SK-N-SH treated with all-trans-retinoic acid at 6 μM for 48 hours (cell line): ENCODE measurements around the gene GPC6.

Experiments used
- ATAC-seq: fragments of 200-7000 bp; cut with Tn5 transposase; 3 replicates; pipeline ENCODE4 v1.9.1; 2020; ENCODE audit warnings: mild to moderate bottlenecking, moderate library complexity
- ARNTL ChIP-seq: fragments of 450-650 bp; formaldehyde crosslinking; IDR thresholded peaks from 2 replicates; pipeline ENCODE4 v1.5.0; 2020; ENCODE audit warnings: low read depth, mild to moderate bottlenecking, moderate library complexity, borderline replicate concordance
- BACH2 ChIP-seq: fragments of 250-450 bp; sonication (Bioruptor Pico); IDR thresholded peaks from 2 replicates; pipeline ENCODE4 v1.9.0; 2021; ENCODE audit warnings: mild to moderate bottlenecking, borderline replicate concordance
- CSDC2 ChIP-seq: fragments of 250-450 bp; sonication (Bioruptor Pico); IDR thresholded peaks from 2 replicates; pipeline ENCODE4 v1.5.0; 2020; ENCODE audit warnings: mild to moderate bottlenecking, moderate library complexity
- ESRRG ChIP-seq: fragments of 250-450 bp; sonication (Bioruptor Pico); IDR thresholded peaks from 2 replicates; pipeline ENCODE4 v1.6.1; 2021; ENCODE audit warnings: mild to moderate bottlenecking
- GLIS3 ChIP-seq: fragments of 250-450 bp; sonication (Bioruptor Pico); IDR thresholded peaks from 2 replicates; pipeline ENCODE4 v1.5.0; 2020; ENCODE audit warnings: mild to moderate bottlenecking, moderate library complexity
- ISL1 ChIP-seq: fragments of 250-450 bp; sonication (Bioruptor Pico); IDR thresholded peaks from 2 replicates; pipeline ENCODE4 v2.1.2; 2022; ENCODE audit warnings: mild to moderate bottlenecking, moderate library complexity
- OSR1 ChIP-seq: fragments of 250-450 bp; sonication (Bioruptor Pico); IDR thresholded peaks from 2 replicates; pipeline ENCODE4 v1.8.0; 2022; ENCODE audit warnings: moderate library complexity, mild to moderate bottlenecking, inconsistent platforms
- PPARA ChIP-seq: fragments of 250-450 bp; sonication (Bioruptor Pico); IDR thresholded peaks from 2 replicates; pipeline ENCODE4 v1.5.0; 2020; ENCODE audit warnings: mild to moderate bottlenecking, borderline replicate concordance
- RARB ChIP-seq: fragments of 250-450 bp; sonication (Bioruptor Pico); IDR thresholded peaks from 2 replicates; pipeline ENCODE4 v1.8.0; 2021; ENCODE audit warnings: mild to moderate bottlenecking, moderate library complexity
- TCF4 ChIP-seq: fragments of 250-450 bp; sonication (Bioruptor Pico); IDR thresholded peaks from 2 replicates; pipeline ENCODE4 v1.8.0; 2021; ENCODE audit warnings: mild to moderate bottlenecking, moderate library complexity, borderline replicate concordance
- TOX ChIP-seq: fragments of 250-450 bp; sonication (Bioruptor Pico); IDR thresholded peaks from 2 replicates; pipeline ENCODE4 v1.8.0; 2021; ENCODE audit warnings: mild to moderate bottlenecking, moderate library complexity, borderline replicate concordance
- ZC3H10 ChIP-seq: fragments of 250-450 bp; sonication (Bioruptor Pico); IDR thresholded peaks from 2 replicates; pipeline ENCODE4 v1.5.1; 2021; ENCODE audit warnings: mild to moderate bottlenecking, moderate library complexity
- ZFP3 ChIP-seq: fragments of 250-450 bp; sonication (Bioruptor Pico); IDR thresholded peaks from 2 replicates; pipeline ENCODE4 v1.5.0; 2020; ENCODE audit warnings: mild to moderate bottlenecking, moderate library complexity
- ZFP30 ChIP-seq: fragments of 450-650 bp; formaldehyde crosslinking; IDR thresholded peaks from 2 replicates; pipeline ENCODE4 v1.5.0; 2022; ENCODE audit warnings: mild to moderate bottlenecking, moderate library complexity
- ZNF565 ChIP-seq: fragments of 450-650 bp; formaldehyde crosslinking; conservative IDR thresholded peaks from 2 replicates; pipeline ENCODE4 v1.5.0; 2020; ENCODE audit warnings: low read depth, mild to moderate bottlenecking, moderate library complexity
- ZNF70 ChIP-seq: fragments of 450-650 bp; formaldehyde crosslinking; IDR thresholded peaks from 2 replicates; pipeline ENCODE4 v1.5.0; 2020; ENCODE audit warnings: mild to moderate bottlenecking, moderate library complexity
- TF ChIP-seq, protein P1 (sequence below): fragments of 250-450 bp; sonication (Bioruptor Pico); IDR thresholded peaks from 2 replicates; pipeline ENCODE4 v1.5.1; 2021; ENCODE audit warnings: mild to moderate bottlenecking, moderate library complexity
- TF ChIP-seq, protein P2 (sequence below): fragments of 250-450 bp; sonication (Bioruptor Pico); IDR thresholded peaks from 2 replicates; pipeline ENCODE4 v1.5.1; 2020; ENCODE audit warnings: low read depth, mild to moderate bottlenecking, moderate library complexity
- TF ChIP-seq, protein P3 (sequence below): fragments of 250-450 bp; sonication (Bioruptor Pico); IDR thresholded peaks from 2 replicates; pipeline ENCODE4 v1.8.0; 2020; ENCODE audit warnings: mild to moderate bottlenecking, moderate library complexity, borderline replicate concordance
- TF ChIP-seq, protein P4 (sequence below): fragments of 250-450 bp; sonication (Bioruptor Pico); IDR thresholded peaks from 2 replicates; pipeline ENCODE4 v1.8.0; 2021; ENCODE audit warnings: low read depth, mild to moderate bottlenecking, moderate library complexity, borderline replicate concordance

GPC6 gene

DNA sequence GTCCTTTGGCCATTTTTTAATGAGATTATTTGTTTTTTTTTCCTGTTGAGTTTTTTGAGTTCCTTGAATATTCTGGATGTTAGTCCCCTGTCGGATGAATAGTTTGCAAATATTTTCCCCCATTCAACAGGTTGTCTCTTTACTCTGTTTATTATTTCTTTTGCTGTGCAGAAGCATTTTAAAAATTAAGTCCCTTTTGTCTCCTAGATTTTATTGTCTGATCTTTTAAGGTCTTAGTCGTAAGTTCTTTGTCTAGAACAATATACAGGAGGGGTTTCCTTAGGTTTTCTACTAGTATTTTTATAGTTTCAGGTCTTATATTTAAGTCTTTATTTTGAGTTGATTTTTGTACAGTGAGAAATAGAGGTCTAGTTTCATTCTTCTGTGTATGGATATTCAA, 284.4 kb downstream of the GPC6 start (continued):
- TF ChIP-seq, protein P1, sequence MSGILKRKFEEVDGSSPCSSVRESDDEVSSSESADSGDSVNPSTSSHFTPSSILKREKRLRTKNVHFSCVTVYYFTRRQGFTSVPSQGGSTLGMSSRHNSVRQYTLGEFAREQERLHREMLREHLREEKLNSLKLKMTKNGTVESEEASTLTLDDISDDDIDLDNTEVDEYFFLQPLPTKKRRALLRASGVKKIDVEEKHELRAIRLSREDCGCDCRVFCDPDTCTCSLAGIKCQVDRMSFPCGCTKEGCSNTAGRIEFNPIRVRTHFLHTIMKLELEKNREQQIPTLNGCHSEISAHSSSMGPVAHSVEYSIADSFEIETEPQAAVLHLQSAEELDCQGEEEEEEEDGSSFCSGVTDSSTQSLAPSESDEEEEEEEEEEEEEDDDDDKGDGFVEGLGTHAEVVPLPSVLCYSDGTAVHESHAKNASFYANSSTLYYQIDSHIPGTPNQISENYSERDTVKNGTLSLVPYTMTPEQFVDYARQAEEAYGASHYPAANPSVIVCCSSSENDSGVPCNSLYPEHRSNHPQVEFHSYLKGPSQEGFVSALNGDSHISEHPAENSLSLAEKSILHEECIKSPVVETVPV = no peak
- no peak for TF ChIP-seq ZFP3 (CRISPR knock-in tag)
- TF ChIP-seq, protein P2, sequence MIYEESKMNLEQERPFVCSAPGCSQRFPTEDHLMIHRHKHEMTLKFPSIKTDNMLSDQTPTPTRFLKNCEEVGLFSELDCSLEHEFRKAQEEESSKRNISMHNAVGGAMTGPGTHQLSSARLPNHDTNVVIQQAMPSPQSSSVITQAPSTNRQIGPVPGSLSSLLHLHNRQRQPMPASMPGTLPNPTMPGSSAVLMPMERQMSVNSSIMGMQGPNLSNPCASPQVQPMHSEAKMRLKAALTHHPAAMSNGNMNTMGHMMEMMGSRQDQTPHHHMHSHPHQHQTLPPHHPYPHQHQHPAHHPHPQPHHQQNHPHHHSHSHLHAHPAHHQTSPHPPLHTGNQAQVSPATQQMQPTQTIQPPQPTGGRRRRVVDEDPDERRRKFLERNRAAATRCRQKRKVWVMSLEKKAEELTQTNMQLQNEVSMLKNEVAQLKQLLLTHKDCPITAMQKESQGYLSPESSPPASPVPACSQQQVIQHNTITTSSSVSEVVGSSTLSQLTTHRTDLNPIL (CRISPR knock-in tag) = no peak

DNA sequence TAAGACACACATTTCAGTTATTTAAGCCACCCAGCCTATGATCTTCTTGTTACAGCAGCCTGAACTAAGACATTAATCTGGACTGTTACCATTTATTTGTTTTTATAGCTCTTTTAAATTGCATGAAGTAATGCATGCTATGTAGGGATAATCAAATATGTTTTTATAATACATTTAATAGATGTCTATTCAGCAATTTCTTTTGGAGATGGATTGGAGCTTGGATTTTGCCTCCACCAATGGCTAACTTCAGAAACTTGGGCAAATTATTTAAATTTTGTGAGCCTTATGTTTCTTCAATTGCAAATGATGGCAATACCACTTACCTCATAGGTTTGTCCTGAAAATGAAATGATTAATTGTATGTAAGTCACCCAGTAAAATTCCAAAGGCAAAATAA, 288.7 kb downstream of the GPC6 start:
- TF ChIP-seq, protein P2 (CRISPR knock-in tag) = no peak
- no peak for TF ChIP-seq ZC3H10 (CRISPR knock-in tag)
- no peak for TF ChIP-seq OSR1 (CRISPR knock-in tag)
- no peak for TF ChIP-seq ARNTL (CRISPR knock-in tag)
- no peak for TF ChIP-seq ESRRG (CRISPR knock-in tag)
- no peak for TF ChIP-seq ZFP30
- TF ChIP-seq, protein P1 = no peak
- TF ChIP-seq RARB (CRISPR knock-in tag) = no peak
- no peak for TF ChIP-seq ZFP3 (CRISPR knock-in tag)
- TF ChIP-seq BACH2 (CRISPR knock-in tag) = no peak
- TF ChIP-seq ZNF70 (CRISPR knock-in tag) = no peak
- ATAC-seq = no peak

DNA sequence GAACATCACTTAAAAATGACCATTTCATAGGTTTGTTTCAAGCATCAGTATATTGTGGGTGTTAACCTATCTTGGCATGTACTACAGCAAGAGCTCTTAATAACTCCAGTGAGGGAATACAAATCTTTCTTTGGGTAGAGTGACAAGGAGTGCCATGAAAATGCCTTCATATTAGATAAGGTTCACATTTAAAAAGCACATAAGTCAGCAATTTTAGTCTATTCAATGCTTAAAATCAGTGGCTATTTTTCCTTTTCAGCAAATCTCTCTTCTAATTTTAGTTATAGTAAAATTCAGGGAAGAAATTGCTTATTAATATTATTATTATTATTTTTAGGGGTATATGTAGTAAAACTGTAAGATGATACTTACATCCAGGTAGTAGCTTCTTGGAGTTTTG, 291.1 kb downstream of the GPC6 start:
- TF ChIP-seq, protein P3, sequence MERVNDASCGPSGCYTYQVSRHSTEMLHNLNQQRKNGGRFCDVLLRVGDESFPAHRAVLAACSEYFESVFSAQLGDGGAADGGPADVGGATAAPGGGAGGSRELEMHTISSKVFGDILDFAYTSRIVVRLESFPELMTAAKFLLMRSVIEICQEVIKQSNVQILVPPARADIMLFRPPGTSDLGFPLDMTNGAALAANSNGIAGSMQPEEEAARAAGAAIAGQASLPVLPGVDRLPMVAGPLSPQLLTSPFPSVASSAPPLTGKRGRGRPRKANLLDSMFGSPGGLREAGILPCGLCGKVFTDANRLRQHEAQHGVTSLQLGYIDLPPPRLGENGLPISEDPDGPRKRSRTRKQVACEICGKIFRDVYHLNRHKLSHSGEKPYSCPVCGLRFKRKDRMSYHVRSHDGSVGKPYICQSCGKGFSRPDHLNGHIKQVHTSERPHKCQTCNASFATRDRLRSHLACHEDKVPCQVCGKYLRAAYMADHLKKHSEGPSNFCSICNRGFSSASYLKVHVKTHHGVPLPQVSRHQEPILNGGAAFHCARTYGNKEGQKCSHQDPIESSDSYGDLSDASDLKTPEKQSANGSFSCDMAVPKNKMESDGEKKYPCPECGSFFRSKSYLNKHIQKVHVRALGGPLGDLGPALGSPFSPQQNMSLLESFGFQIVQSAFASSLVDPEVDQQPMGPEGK (CRISPR knock-in tag) = no peak
- no peak for TF ChIP-seq CSDC2 (CRISPR knock-in tag)
- TF ChIP-seq TOX (CRISPR knock-in tag) = no peak
- TF ChIP-seq PPARA (CRISPR knock-in tag) = no peak
- TF ChIP-seq ZNF565 = no peak
- no peak for TF ChIP-seq BACH2 (CRISPR knock-in tag)
- no peak for TF ChIP-seq ZNF70 (CRISPR knock-in tag)
- no peak for TF ChIP-seq OSR1 (CRISPR knock-in tag)
- no peak for TF ChIP-seq ESRRG (CRISPR knock-in tag)
- no peak for TF ChIP-seq TCF4 (CRISPR knock-in tag)
- no peak for TF ChIP-seq RARB (CRISPR knock-in tag)
- TF ChIP-seq, protein P1 = no peak
- TF ChIP-seq ZC3H10 (CRISPR knock-in tag) = no peak
- no peak for TF ChIP-seq GLIS3 (CRISPR knock-in tag)
- no peak for TF ChIP-seq ISL1
- TF ChIP-seq ZFP30 = no peak
- TF ChIP-seq, protein P4, sequence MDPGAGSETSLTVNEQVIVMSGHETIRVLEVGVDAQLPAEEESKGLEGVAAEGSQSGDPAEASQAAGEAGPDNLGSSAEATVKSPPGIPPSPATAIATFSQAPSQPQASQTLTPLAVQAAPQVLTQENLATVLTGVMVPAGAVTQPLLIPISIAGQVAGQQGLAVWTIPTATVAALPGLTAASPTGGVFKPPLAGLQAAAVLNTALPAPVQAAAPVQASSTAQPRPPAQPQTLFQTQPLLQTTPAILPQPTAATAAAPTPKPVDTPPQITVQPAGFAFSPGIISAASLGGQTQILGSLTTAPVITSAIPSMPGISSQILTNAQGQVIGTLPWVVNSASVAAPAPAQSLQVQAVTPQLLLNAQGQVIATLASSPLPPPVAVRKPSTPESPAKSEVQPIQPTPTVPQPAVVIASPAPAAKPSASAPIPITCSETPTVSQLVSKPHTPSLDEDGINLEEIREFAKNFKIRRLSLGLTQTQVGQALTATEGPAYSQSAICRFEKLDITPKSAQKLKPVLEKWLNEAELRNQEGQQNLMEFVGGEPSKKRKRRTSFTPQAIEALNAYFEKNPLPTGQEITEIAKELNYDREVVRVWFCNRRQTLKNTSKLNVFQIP = no peak
- no peak for ATAC-seq
